ENCODE results near the gene LPIN2. TPM values are rescaled to one million over a fixed set of nuclear protein-coding genes. Genes with fewer than 3 reads are reported as not detected.

The LPIN2 gene
- total and polyA plus RNA-seq, 2 of the 13 experiments (the other 11 are each of a cell fraction or from before 2014, with no cell fraction given) = 46.0 to 119 TPM

GRCh38 chr18:2994603-2995432 is 18.1 kb downstream of the LPIN2 start (continued):
- TF ChIP-seq SMC3 (IDR thresholded peaks at IDR 0.05; ENCODE audit: low read length) = peak; percentile 26
- no peak for TF ChIP-seq ZHX2 (IDR thresholded peaks at IDR 0.05; ENCODE audit: low read depth)
- TF ChIP-seq ZHX2 (CRISPR knock-in tag; IDR thresholded peaks at IDR 0.05; ENCODE audit: borderline replicate concordance) = no peak
- no peak for TF ChIP-seq SPEN (CRISPR knock-in tag; IDR thresholded peaks at IDR 0.05; ENCODE audit: low read depth)
- TF ChIP-seq ZNF574 (CRISPR knock-in tag; IDR thresholded peaks at IDR 0.05) = peak; percentile 80

All from HepG2 (cell line).